ENCODE data around the gene ADGRL3. TPM values are rescaled to one million over a fixed set of nuclear protein-coding genes. Genes with fewer than 3 reads are reported as not detected.

ADGRL3 gene
- total RNA-seq, 1 donor from 2014 or later: 44.8 TPM

- Mint-ChIP-seq H3K9me3 (ENCODE audit: unreplicated experiment) (no peaks in the 10 kb centered on the region), H3K36me3 (ENCODE audit: low read depth, unreplicated experiment) (no peaks in the 10 kb centered on the region)
Measured at GRCh38 chr4:61992351-61992750, 792.2 kb downstream of the ADGRL3 start.

GRCh38 chr4:61994036-61994435, 793.9 kb downstream of the ADGRL3 start:
- DNase-seq (ENCODE audit: low spot score): no peak
- TF ChIP-seq CTCF (IDR thresholded peaks at IDR 0.05; ENCODE audit: unreplicated experiment): no peak
- H3K4me1 Mint-ChIP-seq (ENCODE audit: unreplicated experiment): peaks cover 4% of the 10 kb centered on the region
- H3K4me3 Mint-ChIP-seq (ENCODE audit: unreplicated experiment): no peak overlapping the region
- H3K27me3 Mint-ChIP-seq (ENCODE audit: unreplicated experiment): no peaks in the 10 kb centered on the region
- H3K36me3 Mint-ChIP-seq (ENCODE audit: low read depth, unreplicated experiment): no peaks in the 10 kb centered on the region
- no peak overlapping the region for H3K27ac Mint-ChIP-seq (ENCODE audit: unreplicated experiment)
- H3K9me3 Mint-ChIP-seq (ENCODE audit: unreplicated experiment): no peaks in the 10 kb centered on the region

More at GRCh38 chr4:61992351-61992750, 792.2 kb downstream of the ADGRL3 start:
- Mint-ChIP-seq H3K4me3 (ENCODE audit: unreplicated experiment) (no peak overlapping the region), H3K4me1 (ENCODE audit: unreplicated experiment) (peaks cover 4% of the 10 kb centered on the region), H3K27ac (ENCODE audit: unreplicated experiment) (no peak overlapping the region), H3K27me3 (ENCODE audit: unreplicated experiment) (no peaks in the 10 kb centered on the region)
- no peak for TF ChIP-seq CTCF (IDR thresholded peaks at IDR 0.05; ENCODE audit: unreplicated experiment)
- no peak for DNase-seq (ENCODE audit: low spot score)

GRCh38 chr4:61995717-61996340, 795.7 kb downstream of the ADGRL3 start:
- Mint-ChIP-seq H3K27ac (ENCODE audit: unreplicated experiment) (no peak overlapping the region), H3K27me3 (ENCODE audit: unreplicated experiment) (no peaks in the 10 kb centered on the region), H3K36me3 (ENCODE audit: low read depth, unreplicated experiment) (no peaks in the 10 kb centered on the region), H3K9me3 (ENCODE audit: unreplicated experiment) (no peaks in the 10 kb centered on the region), H3K4me3 (ENCODE audit: unreplicated experiment) (no peak overlapping the region), H3K4me1 (ENCODE audit: unreplicated experiment) (peaks cover 4% of the 10 kb centered on the region)
- DNase-seq (ENCODE audit: low spot score): no peak
- no peak for TF ChIP-seq CTCF (IDR thresholded peaks at IDR 0.05; ENCODE audit: unreplicated experiment)

GRCh38 chr4:61996943-61997342, 796.8 kb downstream of the ADGRL3 start:
- DNase-seq (ENCODE audit: low spot score): no peak
- no peak overlapping the region for H3K27ac Mint-ChIP-seq (ENCODE audit: unreplicated experiment)
- H3K27me3 Mint-ChIP-seq (ENCODE audit: unreplicated experiment): no peaks in the 10 kb centered on the region
- TF ChIP-seq CTCF (IDR thresholded peaks at IDR 0.05; ENCODE audit: unreplicated experiment): no peak
- H3K36me3 Mint-ChIP-seq (ENCODE audit: low read depth, unreplicated experiment): no peaks in the 10 kb centered on the region
- peaks cover 5% of the 10 kb centered on the region for H3K4me1 Mint-ChIP-seq (ENCODE audit: unreplicated experiment)
- H3K4me3 Mint-ChIP-seq (ENCODE audit: unreplicated experiment): no peak overlapping the region
- no peaks in the 10 kb centered on the region for H3K9me3 Mint-ChIP-seq (ENCODE audit: unreplicated experiment)

- H3K4me1 Mint-ChIP-seq (ENCODE audit: unreplicated experiment): peaks cover 3% of the 10 kb centered on the region
- TF ChIP-seq CTCF (IDR thresholded peaks at IDR 0.05; ENCODE audit: unreplicated experiment): no peak
- no peak overlapping the region for H3K27ac Mint-ChIP-seq (ENCODE audit: unreplicated experiment)
Measured at GRCh38 chr4:61997831-61998230, 797.7 kb downstream of the ADGRL3 start.

More at GRCh38 chr4:61997831-61998230, 797.7 kb downstream of the ADGRL3 start:
- Mint-ChIP-seq H3K36me3 (ENCODE audit: low read depth, unreplicated experiment) (no peaks in the 10 kb centered on the region), H3K27me3 (ENCODE audit: unreplicated experiment) (no peaks in the 10 kb centered on the region), H3K4me3 (ENCODE audit: unreplicated experiment) (no peak overlapping the region), H3K9me3 (ENCODE audit: unreplicated experiment) (no peaks in the 10 kb centered on the region)
- DNase-seq (ENCODE audit: low spot score): no peak

Data from endothelial cell (in vitro differentiated cells).